Measurements from ENCODE around the gene RNF40. TPM values are rescaled to one million over a fixed set of nuclear protein-coding genes. Genes with fewer than 3 reads are reported as not detected.
A peak's percentile ranks its signal among the peaks of the same experiment; 100 is the strongest.

The RNF40 gene
- 80.0 TPM for total RNA-seq

GRCh38 chr16:30761928-30762902 lies at the start of gene RNF40, which contains the start of gene CFAP119:
Gene RNF40 (plus strand): TSS chr16:30762322. CDS start chr16:30762546, 224 bp downstream.
Gene CFAP119 (minus strand): TSS chr16:30762062. CDS start chr16:30761748, 314 bp downstream.
- DNase-seq = peak; percentile 95

GRCh38 chr16:30715750-30716445 lies 46.2 kb upstream of the RNF40 start:
- no peak for DNase-seq

DNA sequence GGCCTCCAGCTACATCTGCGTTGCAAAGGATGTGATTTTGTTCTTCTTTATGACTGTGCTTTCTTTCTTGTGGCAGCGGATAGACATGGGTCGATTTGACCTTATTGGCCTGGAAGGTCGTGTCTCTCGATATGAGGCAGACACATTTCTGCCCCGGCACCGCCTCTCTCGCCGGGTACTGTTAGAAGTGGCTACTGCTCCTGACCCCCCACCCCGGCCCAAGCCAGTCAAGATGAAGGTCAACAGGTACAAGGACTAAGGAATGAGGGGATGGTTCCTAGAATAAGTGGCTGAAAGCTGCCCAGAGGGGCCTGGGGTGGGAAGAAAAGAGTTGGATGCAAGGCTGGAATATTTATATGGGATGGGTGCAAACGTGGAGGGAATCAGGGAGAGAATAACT lies 42.0 kb upstream of the RNF40 start:
- DNase-seq = no peak

- no peak for DNase-seq
These were observed 41.4 kb upstream of the RNF40 start for GRCh38 chr16:30720694-30721093.

DNA sequence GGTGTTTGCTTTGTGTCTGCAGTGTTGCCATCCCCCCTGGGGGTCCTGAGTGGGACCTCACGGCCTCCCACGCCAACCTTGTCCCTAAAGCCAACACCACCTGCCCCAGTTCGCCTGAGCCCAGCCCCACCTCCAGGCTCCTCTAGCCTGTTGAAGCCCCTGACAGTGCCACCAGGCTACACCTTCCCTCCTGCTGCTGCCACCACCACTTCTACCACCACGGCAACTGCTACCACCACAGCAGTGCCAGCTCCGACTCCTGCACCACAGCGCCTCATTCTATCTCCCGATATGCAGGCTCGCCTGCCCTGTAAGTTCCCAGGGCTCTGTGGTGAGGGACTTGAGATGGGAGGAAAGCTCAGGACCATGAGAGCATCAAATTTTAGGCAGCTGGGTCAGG lies 41.0 kb upstream of the RNF40 start:
- DNase-seq = no peak

GRCh38 chr16:30721606-30722005 lies 40.5 kb upstream of the RNF40 start:
- no peak for DNase-seq

DNA sequence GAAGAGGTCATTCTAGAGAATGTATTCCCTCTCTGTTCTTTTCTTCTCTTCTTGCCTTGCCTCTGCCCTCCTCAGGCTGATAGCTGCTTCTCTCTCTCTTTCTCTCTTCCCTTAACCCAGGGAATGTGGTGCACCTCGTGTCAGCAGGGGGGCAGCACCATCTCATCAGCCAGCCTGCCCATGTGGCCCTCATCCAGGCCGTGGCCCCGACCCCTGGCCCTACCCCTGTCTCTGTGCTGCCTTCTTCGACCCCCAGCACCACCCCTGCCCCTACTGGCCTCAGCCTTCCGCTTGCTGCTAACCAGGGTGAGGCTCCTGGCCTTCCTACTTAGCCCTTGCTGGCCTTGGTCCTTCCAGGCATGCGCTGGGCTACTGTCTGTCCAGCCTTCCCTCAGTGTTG lies 39.7 kb upstream of the RNF40 start:
- no peak for DNase-seq

- no peak for DNase-seq
These were observed 39.2 kb upstream of the RNF40 start for GRCh38 chr16:30722916-30723315.

- DNase-seq = no peak
These were observed 38.3 kb upstream of the RNF40 start for GRCh38 chr16:30723725-30724355.

DNA sequence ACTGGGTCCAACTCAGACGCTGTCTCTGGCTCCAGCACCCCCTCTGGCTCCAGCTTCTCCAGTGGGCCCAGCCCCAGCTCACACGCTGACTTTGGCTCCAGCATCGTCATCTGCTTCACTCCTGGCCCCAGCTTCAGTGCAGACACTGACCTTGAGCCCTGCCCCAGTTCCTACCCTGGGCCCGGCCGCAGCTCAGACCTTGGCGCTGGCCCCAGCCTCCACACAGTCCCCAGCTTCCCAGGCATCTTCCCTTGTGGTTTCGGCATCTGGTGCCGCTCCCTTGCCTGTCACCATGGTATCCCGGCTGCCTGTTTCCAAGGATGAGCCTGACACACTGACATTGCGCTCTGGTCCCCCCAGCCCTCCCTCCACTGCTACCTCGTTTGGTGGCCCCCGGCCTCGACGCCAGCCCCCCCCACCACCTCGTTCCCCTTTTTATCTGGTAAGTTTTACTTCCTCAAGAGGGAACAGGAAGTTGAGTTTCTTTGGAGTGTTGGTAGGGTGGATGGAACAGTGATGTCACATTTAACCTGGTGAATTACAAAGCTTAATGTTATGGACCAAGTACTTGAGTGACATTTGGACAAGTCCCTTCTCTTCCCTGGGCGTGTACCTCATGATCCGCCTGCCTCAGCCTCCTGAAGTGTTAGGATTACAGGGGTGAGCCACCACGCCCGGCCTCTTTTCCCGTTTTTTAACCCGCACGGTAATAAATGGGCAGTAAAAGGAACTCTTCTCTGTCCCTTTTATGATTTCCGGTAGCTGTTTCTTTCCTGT lies 37.3 kb upstream of the RNF40 start:
- no peak for DNase-seq

- DNase-seq = no peak
These were observed 36.7 kb upstream of the RNF40 start for GRCh38 chr16:30725418-30725792.

GRCh38 chr16:30728321-30728720 lies 33.8 kb upstream of the RNF40 start:
- no peak for DNase-seq

DNA sequence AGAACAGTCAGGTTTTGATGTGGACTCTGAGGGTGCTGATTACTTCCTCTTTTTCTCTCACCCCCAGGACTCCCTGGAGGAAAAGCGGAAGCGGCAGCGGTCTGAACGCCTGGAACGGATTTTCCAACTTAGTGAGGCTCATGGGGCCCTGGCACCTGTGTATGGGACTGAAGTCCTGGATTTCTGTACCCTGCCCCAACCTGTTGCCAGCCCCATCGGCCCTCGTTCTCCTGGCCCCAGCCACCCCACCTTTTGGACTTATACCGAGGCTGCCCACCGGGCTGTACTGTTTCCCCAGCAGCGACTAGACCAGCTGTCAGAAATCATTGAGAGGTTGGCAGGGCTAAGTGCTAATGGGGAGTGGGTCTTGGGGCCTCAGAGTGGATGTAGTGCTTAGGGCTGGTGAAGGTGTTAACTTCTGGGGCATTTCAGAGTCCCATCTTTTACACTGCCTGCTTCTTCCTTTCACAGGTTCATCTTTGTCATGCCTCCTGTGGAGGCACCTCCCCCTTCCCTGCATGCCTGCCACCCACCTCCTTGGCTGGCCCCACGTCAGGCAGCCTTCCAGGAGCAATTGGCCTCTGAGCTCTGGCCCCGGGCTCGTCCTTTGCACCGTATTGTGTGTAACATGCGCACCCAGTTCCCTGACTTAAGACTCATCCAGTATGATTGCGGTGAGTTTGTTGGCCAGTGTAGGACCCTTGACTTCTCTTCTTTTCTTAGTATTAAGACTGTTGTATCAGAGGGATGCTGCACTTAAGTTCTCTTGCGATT lies 33.0 kb upstream of the RNF40 start:
- DNase-seq = no peak

- no peak for DNase-seq
These were observed 30.7 kb upstream of the RNF40 start for GRCh38 chr16:30731411-30731810.

- DNase-seq = no peak
These were observed 24.9 kb upstream of the RNF40 start for GRCh38 chr16:30736995-30737793.

GRCh38 chr16:30737794-30738648 lies 24.1 kb upstream of the RNF40 start:
- no peak for DNase-seq

- no peak for DNase-seq
These were observed 22.9 kb upstream of the RNF40 start for GRCh38 chr16:30738984-30739951.

Measured in occipital lobe (tissue), 2 donors.